Measurements from ENCODE around the gene UGT1A10.

The UGT1A10 gene

DNA sequence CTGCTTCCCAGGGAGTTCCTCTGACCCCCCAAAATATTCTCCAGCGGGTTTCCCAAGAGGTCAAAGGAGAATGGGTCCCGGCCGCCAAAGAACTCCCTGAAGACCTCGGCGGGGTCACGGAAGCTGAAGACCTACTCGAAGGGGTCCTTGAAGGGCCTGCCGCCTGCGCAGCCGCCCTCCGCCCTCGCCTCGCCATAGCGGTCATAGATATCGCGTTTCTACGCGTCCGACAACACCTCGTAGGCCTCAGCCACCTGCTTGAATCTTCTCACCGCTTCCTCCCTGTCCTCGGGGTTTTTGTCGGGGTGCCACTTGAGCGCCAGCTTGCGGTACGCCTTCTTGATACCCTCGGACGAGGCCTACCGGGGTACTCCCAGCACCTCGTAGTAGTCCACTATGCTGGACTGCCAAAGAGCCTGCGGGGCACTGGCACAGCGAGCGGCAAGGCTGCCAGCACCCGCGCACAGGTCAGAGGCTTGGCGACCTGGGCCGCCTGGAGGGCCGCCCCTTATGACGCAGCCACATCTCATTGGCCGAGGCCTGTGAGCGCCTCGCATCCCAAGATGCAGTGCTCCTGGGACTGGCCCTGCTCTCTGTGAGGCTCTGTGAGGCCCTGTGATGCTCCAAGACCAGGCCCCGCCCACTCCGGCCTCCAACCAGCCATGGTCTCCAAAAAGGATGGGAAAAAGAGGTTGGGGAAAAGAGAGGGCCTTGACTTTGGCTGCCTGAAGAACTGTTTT, 118.8 kb downstream of the UGT1A10 start:
- FAIRE-seq (no peak), DNase-seq (ENCODE audit: insufficient read length, low spot score) (no peak)
- TF ChIP-seq POLR2A (IDR thresholded peaks at IDR 0.05; ENCODE audit: low read depth, low read length), result no peak

DNA sequence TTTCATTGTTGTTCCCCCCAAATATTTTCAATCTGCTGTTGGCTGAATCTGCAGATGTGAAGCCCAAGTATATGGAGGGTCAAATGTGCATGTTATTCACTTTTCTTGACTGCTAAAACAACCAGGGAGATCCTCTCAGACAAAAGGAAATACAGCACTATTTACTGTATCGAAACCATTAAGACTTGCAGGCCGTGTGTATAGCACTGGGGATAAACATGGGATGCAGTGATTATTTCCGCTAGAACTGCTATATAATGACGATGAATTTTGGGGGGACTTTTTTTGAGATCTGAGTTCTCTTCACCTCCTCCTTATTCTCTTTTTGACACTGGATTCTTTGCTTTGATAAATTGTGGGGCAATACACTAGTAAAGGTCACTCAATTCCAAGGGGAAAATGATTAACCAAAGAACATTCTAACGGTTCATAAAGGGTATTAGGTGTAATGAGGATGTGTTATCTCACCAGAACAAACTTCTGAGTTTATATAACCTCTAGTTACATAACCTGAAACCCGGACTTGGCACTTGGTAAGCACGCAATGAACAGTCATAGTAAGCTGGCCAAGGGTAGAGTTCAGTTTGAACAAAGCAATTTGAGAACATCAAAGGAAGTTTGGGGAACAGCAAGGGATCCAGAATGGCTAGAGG, 120.3 kb downstream of the UGT1A10 start:
- DNase-seq (ENCODE audit: insufficient read length, low spot score), result no peak
- no peak for TF ChIP-seq POLR2A (IDR thresholded peaks at IDR 0.05; ENCODE audit: low read depth, low read length)
- FAIRE-seq, result no peak

DNA sequence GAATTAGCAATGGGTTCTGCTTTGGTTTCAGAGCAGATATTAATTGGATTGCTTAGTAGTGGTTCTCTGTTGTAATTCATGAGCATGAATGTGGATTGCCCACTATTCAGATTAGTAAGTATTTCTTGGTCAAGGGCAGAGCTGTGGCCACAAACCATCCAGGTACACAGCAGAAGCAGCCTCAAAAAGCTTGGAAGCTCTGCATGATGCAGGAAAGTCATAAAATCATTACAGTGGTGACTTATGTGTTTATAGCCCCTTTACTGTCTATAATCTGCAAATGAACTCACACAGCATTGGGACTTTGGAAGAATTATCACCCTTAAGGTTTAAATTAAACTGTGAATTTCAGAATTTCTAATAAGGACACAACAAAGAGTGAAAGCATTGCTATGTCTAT, 121.9 kb downstream of the UGT1A10 start:
- DNase-seq (ENCODE audit: insufficient read length, low spot score) (no peak), FAIRE-seq (no peak)
- no peak for TF ChIP-seq POLR2A (IDR thresholded peaks at IDR 0.05; ENCODE audit: low read depth, low read length)

DNA sequence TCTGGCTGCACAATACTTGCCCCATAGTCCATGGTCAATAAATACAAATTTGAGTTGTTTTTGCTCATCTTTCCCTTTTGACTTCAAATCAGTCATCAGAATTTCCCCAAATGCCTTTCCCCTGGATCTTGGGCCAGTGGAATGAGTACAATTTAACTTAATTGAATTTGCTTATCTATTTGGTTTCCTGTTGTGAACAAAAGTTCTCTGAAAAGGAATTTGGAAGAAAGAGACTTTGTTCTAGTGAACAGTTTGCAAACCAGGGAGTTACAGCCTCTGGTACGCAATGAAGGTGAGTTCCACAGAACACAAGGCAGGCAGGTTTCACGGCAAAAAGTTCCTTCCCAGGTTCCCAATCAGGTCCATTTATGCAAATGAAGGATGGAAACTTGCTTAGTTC, 122.6 kb downstream of the UGT1A10 start:
- no peak for DNase-seq (ENCODE audit: insufficient read length, low spot score)
- no peak for TF ChIP-seq POLR2A (IDR thresholded peaks at IDR 0.05; ENCODE audit: low read depth, low read length)
- no peak for FAIRE-seq

DNA sequence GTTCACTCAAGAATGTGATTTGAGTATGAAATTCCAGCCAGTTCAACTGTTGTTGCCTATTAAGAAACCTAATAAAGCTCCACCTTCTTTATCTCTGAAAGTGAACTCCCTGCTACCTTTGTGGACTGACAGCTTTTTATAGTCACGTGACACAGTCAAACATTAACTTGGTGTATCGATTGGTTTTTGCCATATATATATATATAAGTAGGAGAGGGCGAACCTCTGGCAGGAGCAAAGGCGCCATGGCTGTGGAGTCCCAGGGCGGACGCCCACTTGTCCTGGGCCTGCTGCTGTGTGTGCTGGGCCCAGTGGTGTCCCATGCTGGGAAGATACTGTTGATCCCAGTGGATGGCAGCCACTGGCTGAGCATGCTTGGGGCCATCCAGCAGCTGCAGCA, 123.8 kb downstream of the UGT1A10 start, which contains the start of gene UGT1A1:
Gene UGT1A1, plus strand, starts transcription at position 228 of the 400 bp plus-strand sequence. Its CDS starts 18 bp downstream, at position 246.
- FAIRE-seq (no peak), DNase-seq (ENCODE audit: insufficient read length, low spot score) (no peak)
- no peak for TF ChIP-seq POLR2A (IDR thresholded peaks at IDR 0.05; ENCODE audit: low read depth, low read length)

DNA sequence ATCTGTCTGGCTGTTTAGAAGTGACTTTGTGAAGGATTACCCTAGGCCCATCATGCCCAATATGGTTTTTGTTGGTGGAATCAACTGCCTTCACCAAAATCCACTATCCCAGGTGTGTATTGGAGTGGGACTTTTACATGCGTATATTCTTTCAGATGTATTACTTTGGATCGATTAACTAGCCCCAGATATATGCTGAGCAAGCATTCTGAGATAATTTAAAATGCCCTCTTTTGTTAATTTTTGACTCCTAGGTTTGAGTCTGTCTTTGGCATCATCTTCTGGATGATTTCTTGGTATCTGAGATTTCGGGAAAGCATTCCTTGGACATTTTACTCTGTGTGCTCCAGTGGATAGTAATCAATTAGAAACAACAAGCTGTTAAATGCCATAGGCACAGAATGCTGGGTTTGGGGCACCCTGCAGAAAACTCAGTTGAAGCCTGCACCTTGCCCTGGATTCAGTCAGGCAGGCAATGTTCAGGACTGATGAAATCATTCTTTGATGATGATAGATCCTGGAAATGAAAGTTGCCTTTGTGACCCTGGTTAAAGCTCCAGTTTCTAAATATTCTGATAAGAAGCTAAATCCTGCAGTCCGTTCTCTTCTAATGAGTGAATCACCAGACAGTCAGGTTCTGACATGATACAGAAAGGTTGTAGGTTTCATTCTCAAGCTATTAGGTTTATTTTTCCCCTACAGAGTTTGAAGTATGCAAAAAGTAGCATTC, 125.0 kb downstream of the UGT1A10 start:
- TF ChIP-seq POLR2A (IDR thresholded peaks at IDR 0.05; ENCODE audit: low read depth, low read length), result no peak
- DNase-seq (ENCODE audit: insufficient read length, low spot score) (no peak), FAIRE-seq (no peak)

DNA sequence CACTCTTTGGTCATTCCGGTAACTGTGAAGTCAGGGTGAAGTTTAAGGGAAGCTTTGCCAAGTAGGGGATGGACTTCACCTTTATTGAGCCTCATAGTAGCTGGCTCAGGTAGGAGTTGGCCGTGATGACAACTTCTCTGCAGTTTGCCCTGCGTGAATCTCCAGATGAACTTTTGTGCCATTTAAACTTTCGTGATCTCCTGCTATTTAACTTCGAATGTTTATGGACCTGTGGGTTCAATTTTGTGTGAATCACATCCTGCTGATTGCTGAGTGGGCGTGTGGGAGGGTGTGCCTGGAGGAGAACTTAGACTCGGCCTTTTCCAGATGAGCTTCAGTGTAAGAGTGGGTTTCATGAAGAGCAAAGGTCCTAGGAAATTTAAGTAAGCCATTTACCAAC, 128.0 kb downstream of the UGT1A10 start:
- no peak for TF ChIP-seq POLR2A (IDR thresholded peaks at IDR 0.05; ENCODE audit: low read depth, low read length)
- FAIRE-seq (no peak), DNase-seq (ENCODE audit: insufficient read length, low spot score) (no peak)

DNA sequence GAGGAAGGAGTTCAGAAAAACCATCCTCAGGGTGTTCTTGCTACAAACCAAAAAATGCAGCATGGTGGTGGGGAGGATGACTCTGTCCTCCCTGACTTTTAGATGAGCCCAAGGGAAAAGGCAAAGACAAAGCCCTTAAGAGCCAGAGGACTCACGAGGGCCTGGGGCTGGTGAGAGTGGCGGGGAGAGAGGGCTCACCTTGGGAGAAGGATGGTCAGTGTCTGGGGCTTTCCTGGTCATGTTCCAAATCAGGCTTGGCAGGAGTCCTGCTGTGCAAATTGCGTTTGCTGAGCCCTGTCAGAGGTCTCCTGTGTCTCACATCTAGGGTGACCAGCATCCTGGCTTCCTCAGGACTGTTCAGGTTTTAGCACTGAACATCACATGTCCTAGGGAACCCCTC, 128.5 kb downstream of the UGT1A10 start:
- FAIRE-seq, result no peak
- TF ChIP-seq POLR2A (IDR thresholded peaks at IDR 0.05; ENCODE audit: low read depth, low read length), result no peak

DNA sequence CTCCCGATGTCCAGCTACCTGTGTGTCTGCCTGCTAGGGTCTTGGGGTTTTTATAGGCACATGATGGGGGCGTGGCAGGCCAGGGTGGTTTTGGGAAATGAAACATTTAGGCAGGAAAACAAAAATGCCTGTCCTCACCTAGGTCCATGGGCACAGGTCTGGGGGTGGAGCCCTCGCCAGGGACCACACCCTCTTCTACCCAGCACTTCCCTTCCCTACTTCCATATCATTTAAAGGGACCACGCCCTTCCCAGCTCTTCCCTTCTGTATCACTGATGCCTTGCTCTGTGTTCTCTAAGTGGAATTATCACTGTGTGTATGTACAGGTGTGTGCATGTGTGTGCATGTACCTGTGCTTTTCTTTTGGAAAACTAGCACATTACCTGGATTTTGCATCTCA, 130.2 kb downstream of the UGT1A10 start:
- FAIRE-seq, result no peak

More for the DNA sequence above, 128.5 kb downstream of the UGT1A10 start:
- DNase-seq (ENCODE audit: insufficient read length, low spot score), result no peak

DNA sequence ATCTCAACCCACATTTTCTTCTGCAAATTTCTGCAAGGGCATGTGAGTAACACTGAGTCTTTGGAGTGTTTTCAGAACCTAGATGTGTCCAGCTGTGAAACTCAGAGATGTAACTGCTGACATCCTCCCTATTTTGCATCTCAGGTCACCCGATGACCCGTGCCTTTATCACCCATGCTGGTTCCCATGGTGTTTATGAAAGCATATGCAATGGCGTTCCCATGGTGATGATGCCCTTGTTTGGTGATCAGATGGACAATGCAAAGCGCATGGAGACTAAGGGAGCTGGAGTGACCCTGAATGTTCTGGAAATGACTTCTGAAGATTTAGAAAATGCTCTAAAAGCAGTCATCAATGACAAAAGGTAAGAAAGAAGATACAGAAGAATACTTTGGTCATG, 131.8 kb downstream of the UGT1A10 start:
- DNase-seq (ENCODE audit: insufficient read length, low spot score) (no peak), FAIRE-seq (no peak)
- TF ChIP-seq POLR2A (IDR thresholded peaks at IDR 0.05; ENCODE audit: low read depth, low read length), result no peak

More for the DNA sequence above, 130.2 kb downstream of the UGT1A10 start:
- no peak for TF ChIP-seq POLR2A (IDR thresholded peaks at IDR 0.05; ENCODE audit: low read depth, low read length)
- DNase-seq (ENCODE audit: insufficient read length, low spot score), result no peak

DNA sequence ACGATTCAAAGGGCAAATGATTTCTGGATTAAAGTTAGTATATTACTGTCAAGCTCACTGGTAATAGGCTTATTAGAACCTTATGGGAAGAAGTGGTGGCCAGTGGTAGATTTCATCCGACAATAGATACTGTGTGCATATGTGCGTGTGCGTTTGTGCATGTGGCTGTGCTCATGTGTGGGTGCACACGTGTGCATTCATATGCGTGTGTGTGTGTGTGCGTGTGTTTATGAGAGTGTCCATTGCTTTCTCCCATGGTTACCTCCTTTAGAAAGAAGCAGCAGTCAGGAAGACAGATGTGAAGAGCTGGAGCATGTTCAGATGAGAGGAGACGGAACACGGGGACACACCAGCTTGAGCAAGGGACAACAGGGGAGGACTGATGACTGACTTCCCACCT, 133.0 kb downstream of the UGT1A10 start:
- no peak for DNase-seq (ENCODE audit: insufficient read length, low spot score)
- FAIRE-seq, result no peak
- no peak for TF ChIP-seq POLR2A (IDR thresholded peaks at IDR 0.05; ENCODE audit: low read depth, low read length)

DNA sequence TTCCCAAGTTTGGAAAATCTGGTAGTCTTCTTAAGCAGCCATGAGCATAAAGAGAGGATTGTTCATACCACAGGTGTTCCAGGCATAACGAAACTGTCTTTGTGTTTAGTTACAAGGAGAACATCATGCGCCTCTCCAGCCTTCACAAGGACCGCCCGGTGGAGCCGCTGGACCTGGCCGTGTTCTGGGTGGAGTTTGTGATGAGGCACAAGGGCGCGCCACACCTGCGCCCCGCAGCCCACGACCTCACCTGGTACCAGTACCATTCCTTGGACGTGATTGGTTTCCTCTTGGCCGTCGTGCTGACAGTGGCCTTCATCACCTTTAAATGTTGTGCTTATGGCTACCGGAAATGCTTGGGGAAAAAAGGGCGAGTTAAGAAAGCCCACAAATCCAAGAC, 135.9 kb downstream of the UGT1A10 start:
- TF ChIP-seq POLR2A (IDR thresholded peaks at IDR 0.05; ENCODE audit: low read depth, low read length), result no peak
- DNase-seq (ENCODE audit: insufficient read length, low spot score) (no peak), FAIRE-seq (no peak)

DNA sequence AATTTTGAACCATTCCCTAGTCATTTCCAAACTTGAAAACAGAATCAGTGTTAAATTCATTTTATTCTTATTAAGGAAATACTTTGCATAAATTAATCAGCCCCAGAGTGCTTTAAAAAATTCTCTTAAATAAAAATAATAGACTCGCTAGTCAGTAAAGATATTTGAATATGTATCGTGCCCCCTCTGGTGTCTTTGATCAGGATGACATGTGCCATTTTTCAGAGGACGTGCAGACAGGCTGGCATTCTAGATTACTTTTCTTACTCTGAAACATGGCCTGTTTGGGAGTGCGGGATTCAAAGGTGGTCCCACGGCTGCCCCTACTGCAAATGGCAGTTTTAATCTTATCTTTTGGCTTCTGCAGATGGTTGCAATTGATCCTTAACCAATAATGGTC, 136.3 kb downstream of the UGT1A10 start:
- no peak for DNase-seq (ENCODE audit: insufficient read length, low spot score)
- no peak for FAIRE-seq
- TF ChIP-seq POLR2A (IDR thresholded peaks at IDR 0.05; ENCODE audit: low read depth, low read length), result no peak

DNA sequence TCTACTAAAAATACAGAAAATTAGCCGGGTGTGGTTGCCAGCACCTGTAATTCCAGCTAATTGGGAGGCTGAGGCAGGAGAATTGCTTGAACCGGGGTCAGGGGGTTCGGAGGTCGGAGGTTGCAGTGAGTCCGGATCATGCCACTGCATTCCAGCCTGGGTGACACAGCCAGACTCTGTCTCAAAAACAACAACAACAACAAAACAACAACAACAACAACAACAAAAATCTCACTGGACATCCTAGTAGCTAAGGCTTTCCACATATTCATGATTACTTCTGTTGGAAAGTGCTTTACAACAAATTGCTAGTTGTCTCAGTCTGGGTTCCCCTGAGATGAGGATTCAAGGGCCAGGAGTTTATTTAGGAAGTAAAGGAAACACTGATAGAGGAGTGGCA, 137.6 kb downstream of the UGT1A10 start:
- TF ChIP-seq POLR2A (IDR thresholded peaks at IDR 0.05; ENCODE audit: low read depth, low read length), result no peak
- DNase-seq (ENCODE audit: insufficient read length, low spot score) (no peak), FAIRE-seq (no peak)

Measured in H54 (cell line).